CD8-positive, alpha-beta memory T cell (primary cell): ENCODE measurements around the gene LMAN2L. TPM values are rescaled to one million over a fixed set of nuclear protein-coding genes. Genes with fewer than 3 reads are reported as not detected.

Source experiments
- CTCF ChIA-PET: fragments of 350-600 bp; sonication (Branson Sonifier 250); formaldehyde crosslinking; loops from one replicate; lab custom pipeline; 2021; ENCODE audit warnings: antibody characterized with exemption; lab: Charles Lee
- POLR2A ChIA-PET: fragments of 350-600 bp; sonication (Branson Sonifier 250); formaldehyde crosslinking; loops from one replicate; lab custom pipeline; 2021; ENCODE audit warnings: antibody characterized with exemption; lab: Charles Lee
- DNase-seq, 5 donors: peaks; one replicate each; pipeline versions ENCODE4 v3.0.0 to v3.0.0-alpha.2; 2020 to 2022; ENCODE audit warnings: mixed read lengths in 1 of 5
- H3K27ac ChIP-seq: one replicate; pipeline ENCODE4 v1.7.0; 2013; ENCODE audit warnings: low read depth, mild to moderate bottlenecking, low read length, moderate library complexity
- H3K27me3 ChIP-seq: 2 replicates; pipeline ENCODE4 v1.7.0; 2013; ENCODE audit warnings: low read length, mild to moderate bottlenecking; ENCODE audit not compliant: insufficient read depth, poor library complexity, severe bottlenecking
- H3K36me3 ChIP-seq: 2 replicates; pipeline ENCODE4 v1.7.0; 2013; ENCODE audit warnings: mild to moderate bottlenecking, low read length, moderate library complexity; ENCODE audit not compliant: insufficient read depth
- H3K4me1 ChIP-seq: 2 replicates; pipeline ENCODE4 v1.7.0; 2013; ENCODE audit warnings: mild to moderate bottlenecking, low read length, moderate library complexity; ENCODE audit not compliant: insufficient read depth
- H3K4me3 ChIP-seq: 2 replicates; pipeline ENCODE4 v1.7.0; 2013; ENCODE audit warnings: mild to moderate bottlenecking, low read length
- H3K9me3 ChIP-seq: 2 replicates; pipeline ENCODE4 v1.7.0; 2013; ENCODE audit warnings: mild to moderate bottlenecking, low read length
- H3K27ac Mint-ChIP-seq, 8 donors: one replicate each; pipeline ENCODE4 v1.8.0; 2020 to 2021; ENCODE audit warnings: mixed read lengths in 8 of 8, mild to moderate bottlenecking in 6 of 8, inconsistent platforms in 3 of 8, moderate library complexity in 3 of 8
- H3K27me3 Mint-ChIP-seq, 2 donors: one replicate each; pipeline ENCODE4 v1.8.0; 2020 to 2021; ENCODE audit warnings: mixed read lengths in 2 of 2, mild to moderate bottlenecking in 1 of 2, moderate library complexity in 1 of 2
- H3K36me3 Mint-ChIP-seq, 3 donors: one replicate each; pipeline ENCODE4 v1.8.0; 2020 to 2021; ENCODE audit warnings: mixed read lengths in 3 of 3, inconsistent platforms in 1 of 3, mild to moderate bottlenecking in 1 of 3
- H3K4me1 Mint-ChIP-seq, 3 donors: one replicate each; pipeline ENCODE4 v1.8.0; 2020 to 2021; ENCODE audit warnings: mixed read lengths in 3 of 3, inconsistent platforms in 1 of 3, mild to moderate bottlenecking in 1 of 3
- H3K4me3 Mint-ChIP-seq, 7 donors: one replicate each; pipeline ENCODE4 v1.8.0; 2020 to 2021; ENCODE audit warnings: mixed read lengths in 7 of 7, mild to moderate bottlenecking in 6 of 7, moderate library complexity in 4 of 7, inconsistent platforms in 2 of 7
- H3K9me3 Mint-ChIP-seq, 5 donors: one replicate each; pipeline ENCODE4 v1.8.0; 2020 to 2022; ENCODE audit warnings: mixed read lengths in 5 of 5, mild to moderate bottlenecking in 3 of 5, moderate library complexity in 2 of 5, inconsistent platforms in 1 of 5
- polyA plus RNA-seq: library from polyadenylated mRNA; unstranded; fragments of 300-500 nt; fragmentation: Illumina TruSeq; gene quantifications from one replicate; pipeline ENCODE4 v1.2.3, GENCODE V29; 2021
- total RNA-seq, 2 experiments: library from RNA; stranded (reverse); gene quantifications; one replicate each; pipeline ENCODE4 v1.2.3, GENCODE V29; 2021

Gene LMAN2L
- total and polyA plus RNA-seq, 3 experiments from 2014 or later, result 9.4 to 25.9 (median 9.9) TPM

- no peak overlapping the region for H3K27ac ChIP-seq
- H3K27me3 Mint-ChIP-seq, result peaks cover 5% of the 10 kb centered on the region in 2 donors
- H3K4me1 Mint-ChIP-seq, result no peaks in the 10 kb centered on the region
- CTCF ChIA-PET, result no interaction called here
- H3K9me3 ChIP-seq, result no peaks in the 10 kb centered on the region
- H3K4me3 ChIP-seq, result no peak overlapping the region
- H3K4me3 Mint-ChIP-seq, result no peak overlapping the region
- no peaks in the 10 kb centered on the region for H3K9me3 Mint-ChIP-seq
- DNase-seq, result no peak
- H3K27ac Mint-ChIP-seq, result no peak overlapping the region
- H3K4me1 ChIP-seq, result no peaks in the 10 kb centered on the region
- H3K36me3 Mint-ChIP-seq, result peaks cover 0 to 3% (median 0%) of the 10 kb centered on the region in 3 donors
- no peaks in the 10 kb centered on the region for H3K27me3 ChIP-seq
- no peaks in the 10 kb centered on the region for H3K36me3 ChIP-seq
- POLR2A ChIA-PET, result no interaction called here
These were observed 78.5 kb downstream of the LMAN2L start for GRCh38 chr2:96661324-96661723.

DNA sequence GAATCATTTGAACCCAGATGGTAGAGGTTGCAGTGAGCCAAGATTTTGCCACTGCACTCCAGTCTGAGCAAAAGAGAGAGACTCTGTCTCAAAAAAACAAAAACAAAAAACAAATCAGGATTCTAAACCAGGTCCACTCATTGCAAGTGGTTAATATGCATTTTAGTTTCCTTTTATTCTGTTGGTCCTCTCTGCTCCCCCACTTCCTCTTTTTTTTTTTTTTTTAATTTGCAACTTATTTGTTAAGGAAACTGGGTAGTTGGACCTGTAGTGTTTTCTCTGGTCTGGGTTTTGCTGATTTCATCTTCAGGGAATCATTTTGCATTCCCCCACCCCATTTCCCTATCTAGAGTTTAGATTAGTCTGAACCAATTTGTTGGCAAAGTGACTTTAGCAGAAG lies 83.3 kb downstream of the LMAN2L start:
- Mint-ChIP-seq H3K27ac (no peak overlapping the region), H3K36me3 (peaks cover 0 to 2% (median 0%) of the 10 kb centered on the region in 3 donors), H3K9me3 (no peaks in the 10 kb centered on the region), H3K27me3 (no peaks in the 10 kb centered on the region), H3K4me3 (no peak overlapping the region), H3K4me1 (no peaks in the 10 kb centered on the region)
- no peaks in the 10 kb centered on the region for H3K4me1 ChIP-seq
- ChIA-PET POLR2A (no interaction called here), CTCF (no interaction called here)
- no peak overlapping the region for H3K27ac ChIP-seq
- no peaks in the 10 kb centered on the region for H3K36me3 ChIP-seq
- no peaks in the 10 kb centered on the region for H3K27me3 ChIP-seq
- H3K4me3 ChIP-seq, result no peak overlapping the region
- H3K9me3 ChIP-seq, result no peaks in the 10 kb centered on the region
- DNase-seq, result no peak

Other genes starting within 250 kb of the LMAN2L start
- under 1 TPM in 1 of 2 experiments, not detected in 1; 0.22 TPM for gene NEURL3, start 234.7 kb downstream of the LMAN2L start, total RNA-seq
- not detected for gene NEURL3, start 234.7 kb downstream of the LMAN2L start, polyA plus RNA-seq
- gene ARID5A, start 203.3 kb downstream of the LMAN2L start, total RNA-seq, result 100 to 1,000 TPM; 146 to 147 TPM
- gene ARID5A, start 203.3 kb downstream of the LMAN2L start, polyA plus RNA-seq, result 84.0 TPM
- gene KANSL3, start 101.8 kb downstream of the LMAN2L start, total RNA-seq, result 10 to 100 TPM; 42.2 to 46.6 TPM
- gene KANSL3, start 101.8 kb downstream of the LMAN2L start, polyA plus RNA-seq, result 18.3 TPM
- not detected for gene FER1L5, start 97.3 kb downstream of the LMAN2L start, total RNA-seq
- gene FER1L5, start 97.3 kb downstream of the LMAN2L start, polyA plus RNA-seq, result not detected
- 1 to 10 TPM; 6.9 to 7.2 TPM for gene CNNM4, start 20.8 kb upstream of the LMAN2L start, total RNA-seq
- gene CNNM4, start 20.8 kb upstream of the LMAN2L start, polyA plus RNA-seq, result 4.1 TPM
- gene CNNM3, start 76.2 kb upstream of the LMAN2L start, total RNA-seq, result 10 to 100 TPM; 32.6 to 36.6 TPM
- 13.0 TPM for gene CNNM3, start 76.2 kb upstream of the LMAN2L start, polyA plus RNA-seq
- 1 to 10 TPM; 3.8 to 3.9 TPM for gene ANKRD23, start 104.0 kb upstream of the LMAN2L start, total RNA-seq
- 0.47 TPM for gene ANKRD23, start 104.0 kb upstream of the LMAN2L start, polyA plus RNA-seq
- gene ANKRD39, start 118.0 kb upstream of the LMAN2L start, total RNA-seq, result 10 to 100 TPM; 30.9 to 32.2 TPM
- gene ANKRD39, start 118.0 kb upstream of the LMAN2L start, polyA plus RNA-seq, result 29.6 TPM
- 10 to 100 TPM; 16.6 to 18.7 TPM for gene SEMA4C, start 130.0 kb upstream of the LMAN2L start, total RNA-seq
- gene SEMA4C, start 130.0 kb upstream of the LMAN2L start, polyA plus RNA-seq, result 7.1 TPM
- under 1 TPM; 0.37 to 0.38 TPM for gene FAM178B, start 246.5 kb upstream of the LMAN2L start, total RNA-seq
- 0.43 TPM for gene FAM178B, start 246.5 kb upstream of the LMAN2L start, polyA plus RNA-seq